HEK293T (cell line): ENCODE results near the gene HHIPL1.
A peak's percentile ranks its signal among the peaks of the same experiment; 100 is the strongest.

Source experiments
- CTCF ChIA-PET: fragments of 350-600 bp; formaldehyde crosslinking; extraction: SDS; loops from one replicate; lab custom pipeline; 2021; ENCODE audit warnings: antibody characterized with exemption, inconsistent platforms; lab: Yijun Ruan, JAX
- POLR2A ChIA-PET: fragments of 350-600 bp; formaldehyde crosslinking; extraction: SDS; loops from one replicate; lab custom pipeline; 2020; ENCODE audit warnings: antibody characterized with exemption, inconsistent platforms; lab: Yijun Ruan, JAX
- DNase-seq: peaks from one replicate; pipeline ENCODE4 v3.0.0; 2012; ENCODE audit warnings: mixed read lengths; ENCODE audit errors: extremely low spot score
- ARNT ChIP-seq: fragments of 450-650 bp; IDR thresholded peaks from 2 replicates; pipeline ENCODE4 v1.6.1; 2017; ENCODE audit warnings: mild to moderate bottlenecking
- BHLHE40 ChIP-seq: fragments of 450-650 bp; IDR thresholded peaks from 2 replicates; pipeline ENCODE4 v1.6.1; 2016; ENCODE audit warnings: mild to moderate bottlenecking, moderate library complexity, borderline replicate concordance
- CTBP1 ChIP-seq: fragments of 450-650 bp; IDR thresholded peaks from 2 replicates; pipeline ENCODE4 v1.6.1; 2016; ENCODE audit warnings: borderline replicate concordance
- ELF4 ChIP-seq: fragments of 450-650 bp; IDR thresholded peaks from 2 replicates; pipeline ENCODE4 v1.6.1; 2017; ENCODE audit warnings: antibody characterized with exemption
- FOXA1 ChIP-seq: fragments of 450-650 bp; IDR thresholded peaks from 2 replicates; pipeline ENCODE4 v1.6.1; 2016; ENCODE audit warnings: mild to moderate bottlenecking
- FOXK2 ChIP-seq: fragments of 450-650 bp; IDR thresholded peaks from 2 replicates; pipeline ENCODE4 v1.6.1; 2016; ENCODE audit warnings: mild to moderate bottlenecking
- FOXM1 ChIP-seq: fragments of 450-650 bp; IDR thresholded peaks from 2 replicates; pipeline ENCODE4 v1.6.1; 2017; ENCODE audit warnings: mild to moderate bottlenecking, borderline replicate concordance
- HDGF ChIP-seq: fragments of 450-650 bp; IDR thresholded peaks from 2 replicates; pipeline ENCODE4 v1.6.1; 2017; ENCODE audit warnings: antibody characterized with exemption, borderline replicate concordance
- L3MBTL2 ChIP-seq: fragments of 450-650 bp; conservative IDR thresholded peaks from 2 replicates; pipeline ENCODE4 v1.6.1; 2016; ENCODE audit warnings: mild to moderate bottlenecking
- LEF1 ChIP-seq: fragments of 450-650 bp; IDR thresholded peaks from 2 replicates; pipeline ENCODE4 v1.6.1; 2017; ENCODE audit warnings: mild to moderate bottlenecking, borderline replicate concordance
- NFRKB ChIP-seq: fragments of 450-650 bp; IDR thresholded peaks from 2 replicates; pipeline ENCODE4 v1.6.1; 2016; ENCODE audit warnings: mild to moderate bottlenecking, moderate library complexity
- SUZ12 ChIP-seq: fragments of 450-650 bp; IDR thresholded peaks from 2 replicates; pipeline ENCODE4 v1.6.1; 2016; ENCODE audit warnings: mild to moderate bottlenecking
- ZNF384 ChIP-seq: fragments of 450-650 bp; IDR thresholded peaks from 2 replicates; pipeline ENCODE4 v1.6.1; 2016
- TF ChIP-seq, protein P1 (sequence below): fragments of 450-650 bp; IDR thresholded peaks from 2 replicates; pipeline ENCODE4 v1.6.1; 2016

The HHIPL1 gene

DNA sequence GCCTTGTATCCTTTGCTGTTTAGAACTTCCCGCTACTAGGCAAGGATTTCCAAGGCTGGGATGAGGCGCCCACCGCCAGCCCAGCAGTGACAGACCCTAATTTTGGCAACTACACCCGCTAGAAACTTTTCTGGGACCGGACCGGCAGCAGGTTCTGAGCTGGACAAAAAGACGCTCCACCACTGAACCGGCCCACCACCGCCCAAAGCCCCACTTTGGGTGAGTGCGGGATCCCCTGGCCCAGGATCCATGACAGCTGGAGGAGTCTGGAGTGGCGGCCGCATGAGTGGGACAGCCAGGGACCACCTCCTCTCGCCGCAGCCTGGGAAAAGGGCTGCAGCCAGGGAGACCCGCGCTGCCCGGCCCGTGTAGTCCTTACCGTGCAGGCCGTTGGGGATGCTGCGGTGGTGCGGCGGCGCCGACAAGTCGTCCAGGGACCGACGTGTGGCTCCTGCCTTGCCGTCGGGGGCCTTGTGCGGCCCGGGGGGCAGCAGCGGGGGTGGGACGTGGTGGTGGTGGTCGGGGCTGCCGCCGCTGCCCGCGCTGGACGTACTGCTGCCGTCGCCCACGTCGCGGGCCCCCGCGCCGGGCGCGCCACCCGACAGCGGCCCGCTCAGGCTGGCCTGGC lies 42.0 kb upstream of the HHIPL1 start:
- POLR2A ChIA-PET = interaction anchor here (0.8 to 2.8 kb wide), 3 partner anchors 11 to 79 kb away, joined by 3 to 9 read pairs (median 4); no protein-coding TSS in a partner anchor
- CTCF ChIA-PET = interaction anchor here (1.4 to 1.7 kb wide), 2 partner anchors 79 to 210 kb away, joined by 4 to 7 read pairs; no protein-coding TSS in a partner anchor
- DNase-seq = peak; percentile 22
- TF ChIP-seq NFRKB (no peak), FOXK2 (no peak)

DNA sequence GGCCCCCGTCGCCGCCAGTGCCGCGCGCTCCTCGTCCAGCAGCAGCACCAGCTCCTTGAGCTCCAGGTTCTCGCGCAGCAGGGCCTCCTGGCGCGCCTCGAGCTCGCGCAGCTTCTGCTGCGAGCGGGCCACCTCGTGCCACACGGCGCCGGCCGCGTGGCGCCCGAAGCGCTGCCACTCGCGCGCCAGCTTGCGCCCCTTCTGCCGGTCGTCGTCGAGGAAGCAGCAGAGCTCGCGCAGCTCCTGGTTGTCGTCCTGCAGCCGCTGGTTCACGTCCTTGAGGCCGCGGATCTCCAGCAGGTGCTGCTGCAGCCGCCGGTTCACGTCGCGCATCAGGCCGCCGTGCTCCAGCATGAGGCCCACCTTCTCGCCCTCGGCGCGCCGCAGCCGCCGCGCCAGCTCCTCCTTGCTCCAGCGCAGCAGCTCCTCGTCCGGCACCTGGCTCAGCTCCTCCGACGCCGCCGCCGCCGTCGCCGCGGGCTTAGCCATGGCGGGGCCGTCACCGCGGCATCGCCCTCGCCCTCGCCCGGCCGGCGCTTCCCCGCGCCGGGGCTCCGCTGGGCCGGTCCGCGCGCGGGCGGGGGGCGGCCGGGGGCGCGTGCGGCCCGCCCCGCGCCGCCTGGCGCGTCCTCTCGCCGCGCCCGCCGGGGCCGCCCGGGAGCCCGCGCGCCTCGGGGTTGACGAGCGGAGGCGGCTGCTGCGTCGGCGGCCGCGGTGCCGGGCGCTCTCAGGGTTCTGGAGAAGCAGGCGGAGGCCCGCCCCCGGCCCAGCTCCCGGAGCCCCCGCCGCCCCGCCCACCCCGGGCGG lies 41.3 kb upstream of the HHIPL1 start, which contains the start of gene CCDC85C:
Gene CCDC85C, minus strand, starts transcription at position 737 of the 807 bp plus-strand sequence. Its CDS starts 248 bp downstream, at position 489.
- peak; percentile 35 for DNase-seq
- POLR2A ChIA-PET = interaction anchor here (0.6 to 2.8 kb wide), 5 partner anchors 10 to 80 kb away, joined by 3 to 9 read pairs (median 3); no protein-coding TSS in a partner anchor
- CTCF ChIA-PET = interaction anchor here (1.4 kb wide), 1 partner anchor 211 kb away, joined by 4 read pairs; no protein-coding TSS in a partner anchor
- TF ChIP-seq ELF4 = no peak
- 0 out of 2 replicates have a peak, but pooled peaks have one; percentile 31 for TF ChIP-seq LEF1
- peak; percentile 95 for TF ChIP-seq L3MBTL2
- no peak for TF ChIP-seq FOXM1
- TF ChIP-seq NFRKB = no peak

DNA sequence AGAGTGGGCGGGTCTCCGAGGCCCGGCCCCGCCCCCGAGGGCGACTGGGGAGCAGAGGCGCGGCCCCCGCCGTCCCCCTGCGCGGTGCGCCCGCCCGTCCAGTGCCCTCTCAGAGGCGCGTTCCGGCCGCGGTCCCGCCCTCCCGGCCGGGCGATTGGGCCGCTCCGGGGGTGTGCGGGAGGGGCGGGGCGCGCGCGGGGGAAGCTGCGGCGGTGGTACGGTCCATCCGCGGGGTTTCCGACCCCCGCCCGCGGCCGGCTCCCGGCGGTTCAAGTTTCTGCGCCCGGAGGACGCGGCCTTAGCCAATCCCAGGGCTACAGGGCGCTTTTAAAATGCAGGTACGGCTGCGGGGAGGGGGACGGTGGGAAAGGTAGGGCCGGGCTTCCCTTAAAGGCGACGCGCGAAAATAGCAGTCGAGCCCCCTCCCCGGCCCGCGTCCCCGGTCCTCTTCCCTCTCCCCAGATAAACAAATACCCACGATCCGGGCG lies 40.6 kb upstream of the HHIPL1 start:
- peak; percentile 98 for DNase-seq
- POLR2A ChIA-PET = interaction anchor here (1.4 to 2.8 kb wide), 3 partner anchors 10 to 34 kb away, joined by 3 to 9 read pairs (median 8); no protein-coding TSS in a partner anchor
- TF ChIP-seq LEF1 (peak; percentile 83; the same call in 1 of the 2 replicates), CTBP1 (no peak), ZNF384 (no peak), ELF4 (no peak), NFRKB (no peak), FOXM1 (peak; percentile 97)
- CTCF ChIA-PET = no interaction called here

DNA sequence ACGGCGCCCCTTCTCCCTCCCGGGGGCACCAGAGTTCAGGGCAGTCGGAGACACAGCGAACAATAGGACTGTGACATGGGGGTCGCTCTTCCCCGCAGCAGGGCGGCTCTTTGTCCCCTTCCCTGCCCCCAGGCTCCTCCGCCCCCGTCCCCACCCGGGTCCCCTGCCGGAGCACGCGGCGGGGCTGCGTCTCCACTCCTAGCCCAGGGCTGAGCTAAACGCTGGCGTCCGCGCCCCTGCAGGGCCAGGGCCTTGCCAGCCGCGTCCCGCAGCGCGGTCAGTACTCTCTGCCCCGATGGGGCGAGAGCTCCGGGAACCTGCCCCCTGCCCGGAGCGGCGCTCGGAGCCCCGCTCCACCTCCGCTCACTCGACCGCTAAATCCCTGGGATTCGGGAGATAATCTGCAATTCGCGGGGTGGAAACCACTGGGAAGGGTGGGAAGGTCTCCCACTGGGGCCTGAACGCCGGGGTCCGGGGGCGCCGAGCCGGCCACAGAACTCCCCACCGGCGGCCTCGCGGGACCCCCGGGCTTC lies 40.1 kb upstream of the HHIPL1 start:
- TF ChIP-seq L3MBTL2 (peak; percentile 37; the same call in 1 of the 2 replicates), ZNF384 (no peak)
- CTCF ChIA-PET = interaction anchor here (0.7 kb wide), 2 partner anchors 12 to 17 kb away, joined by 3 read pairs; no protein-coding TSS in a partner anchor
- peak; percentile 45 for DNase-seq
- POLR2A ChIA-PET = interaction anchor here (0.9 to 2.8 kb wide), 5 partner anchors 9 to 34 kb away, joined by 3 to 9 read pairs (median 6); no protein-coding TSS in a partner anchor

DNA sequence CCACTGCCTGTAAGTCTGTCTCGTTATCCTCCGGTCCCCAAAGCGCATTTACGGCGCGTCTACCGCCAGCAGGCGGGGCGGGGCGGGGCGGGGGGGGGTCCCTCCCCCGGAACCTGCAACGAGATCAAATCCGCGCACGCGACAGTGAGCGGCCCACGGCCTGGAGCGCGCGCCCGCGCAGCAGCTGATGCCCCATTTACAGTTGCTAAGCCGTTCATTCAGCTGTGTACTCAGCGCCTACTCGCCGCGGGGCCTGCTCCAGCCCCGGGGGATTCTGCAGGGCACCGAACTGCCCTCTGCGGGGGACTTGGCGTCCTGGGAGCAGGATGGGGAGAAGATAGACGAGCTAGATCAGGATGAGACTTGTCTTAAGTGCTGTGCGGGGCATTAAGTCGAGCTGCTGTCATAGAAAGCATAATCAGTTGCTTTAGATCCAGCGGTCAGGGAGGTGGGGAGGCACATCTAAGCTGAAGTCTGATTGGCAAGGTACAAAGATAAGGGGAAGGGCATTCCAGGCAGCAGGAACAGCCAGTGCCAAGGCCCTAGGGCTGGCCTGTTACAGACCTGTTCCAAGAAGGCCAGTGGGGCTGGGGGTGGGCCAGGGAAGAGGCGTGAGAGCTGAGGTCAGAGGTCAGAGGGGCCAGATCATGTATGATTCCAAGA lies 39.5 kb upstream of the HHIPL1 start:
- TF ChIP-seq ARNT (no peak), BHLHE40 (no peak)
- CTCF ChIA-PET = interaction anchor here (0.7 kb wide), 2 partner anchors 12 to 17 kb away, joined by 3 read pairs; no protein-coding TSS in a partner anchor
- peak; percentile 57 for DNase-seq
- POLR2A ChIA-PET = interaction anchor here (0.9 to 2.8 kb wide), 6 partner anchors 9 to 81 kb away, joined by 3 to 9 read pairs (median 5); no protein-coding TSS in a partner anchor

DNA sequence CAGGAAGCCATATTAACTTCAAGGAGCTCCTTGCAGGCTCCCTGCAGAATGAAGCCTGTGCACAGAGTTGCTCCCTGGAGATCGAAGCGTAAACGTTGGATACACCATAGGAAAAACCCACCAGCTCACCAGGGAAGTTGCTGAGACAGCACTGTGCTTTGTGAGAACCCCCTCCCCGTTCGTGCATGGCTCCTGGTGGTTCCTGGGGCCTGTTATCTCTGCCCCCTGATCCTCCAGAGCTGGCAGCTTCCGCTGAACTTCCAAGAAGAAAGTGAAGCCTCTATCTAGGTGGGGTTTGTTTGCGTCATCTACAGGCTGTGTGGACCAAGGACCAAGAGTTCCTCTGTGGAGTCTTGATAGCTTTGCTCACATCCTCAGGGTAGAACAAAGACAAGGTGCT lies 38.6 kb upstream of the HHIPL1 start:
- ChIA-PET POLR2A (interaction anchor here (0.9 to 1.5 kb wide), 2 partner anchors 11 to 82 kb away, joined by 4 to 6 read pairs; no protein-coding TSS in a partner anchor), CTCF (interaction anchor here (0.6 to 0.8 kb wide), 2 partner anchors 32 to 341 kb away, joined by 3 to 4 read pairs; no protein-coding TSS in a partner anchor)
- no peak for TF ChIP-seq FOXA1
- DNase-seq = no peak

DNA sequence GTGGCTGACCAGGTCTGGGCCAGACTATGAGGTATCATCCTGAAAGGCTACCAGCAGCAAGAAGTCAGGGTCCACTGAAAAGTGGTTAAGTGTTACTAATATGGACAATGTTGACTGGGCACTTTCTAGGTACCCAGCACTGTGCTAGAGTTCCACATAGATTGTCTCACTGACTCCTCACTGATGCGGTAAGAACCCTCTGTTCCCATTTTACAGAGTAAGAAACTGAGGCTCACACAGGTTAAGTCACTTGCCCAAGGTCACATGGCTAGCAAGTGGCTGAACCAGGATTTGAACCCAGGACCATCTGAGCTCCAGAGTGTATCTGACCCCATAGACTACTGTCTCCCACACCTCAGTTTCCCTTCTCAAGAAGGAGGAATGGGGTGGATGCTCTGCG lies 36.3 kb upstream of the HHIPL1 start:
- TF ChIP-seq ZNF384 (no peak), FOXK2 (no peak), L3MBTL2 (no peak), ELF4 (no peak), BHLHE40 (no peak), HDGF (no peak), FOXA1 (no peak), SUZ12 (no peak), LEF1 (no peak), NFRKB (no peak), CTBP1 (no peak), FOXM1 (no peak)
- TF ChIP-seq, protein P1, sequence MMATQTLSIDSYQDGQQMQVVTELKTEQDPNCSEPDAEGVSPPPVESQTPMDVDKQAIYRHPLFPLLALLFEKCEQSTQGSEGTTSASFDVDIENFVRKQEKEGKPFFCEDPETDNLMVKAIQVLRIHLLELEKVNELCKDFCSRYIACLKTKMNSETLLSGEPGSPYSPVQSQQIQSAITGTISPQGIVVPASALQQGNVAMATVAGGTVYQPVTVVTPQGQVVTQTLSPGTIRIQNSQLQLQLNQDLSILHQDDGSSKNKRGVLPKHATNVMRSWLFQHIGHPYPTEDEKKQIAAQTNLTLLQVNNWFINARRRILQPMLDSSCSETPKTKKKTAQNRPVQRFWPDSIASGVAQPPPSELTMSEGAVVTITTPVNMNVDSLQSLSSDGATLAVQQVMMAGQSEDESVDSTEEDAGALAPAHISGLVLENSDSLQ = no peak
- DNase-seq = no peak
- ChIA-PET POLR2A (no interaction called here), CTCF (no interaction called here)
